ENCODE data around the gene ENDOV. TPM values are rescaled to one million over a fixed set of nuclear protein-coding genes. Genes with fewer than 3 reads are reported as not detected.

The ENDOV gene
- total RNA-seq, 2 experiments from 2014 or later, result 16.8 to 18.1 TPM

- intact Hi-C loops (cut with micrococcal nuclease), result no loop called here
- Mint-ChIP-seq H3K36me3 (ENCODE audit: low read depth) (no peaks in the 10 kb centered on the region), H3K4me3 (no peak overlapping the region), H3K27me3 (peaks cover 45% of the 10 kb centered on the region), H3K4me1 (ENCODE audit: low read depth) (no peaks in the 10 kb centered on the region), H3K27ac (no peak overlapping the region), H3K9me3 (no peaks in the 10 kb centered on the region)
- ATAC-seq (no peak), DNase-seq (no peak)
- POLR2A ChIA-PET, result interaction anchor here (0.5 kb wide), 1 partner anchor 1973 kb away, joined by 4 read pairs; no protein-coding TSS in a partner anchor
- CTCF ChIA-PET, result interaction anchor here (2.0 kb wide), 1 partner anchor 93 kb away, joined by 4 read pairs; no protein-coding TSS in a partner anchor
- TF ChIP-seq CTCF (IDR thresholded peaks at IDR 0.05), result no peak
These were observed 67.8 kb downstream of the ENDOV start for GRCh38 chr17:80482555-80483308.

- ATAC-seq (no peak), DNase-seq (no peak)
- Mint-ChIP-seq H3K9me3 (no peaks in the 10 kb centered on the region), H3K4me3 (no peak overlapping the region), H3K4me1 (ENCODE audit: low read depth) (no peaks in the 10 kb centered on the region), H3K27me3 (peaks cover 29% of the 10 kb centered on the region), H3K27ac (no peak overlapping the region), H3K36me3 (ENCODE audit: low read depth) (no peaks in the 10 kb centered on the region)
- CTCF ChIA-PET, result no interaction called here
- POLR2A ChIA-PET, result no interaction called here
- intact Hi-C loops (cut with micrococcal nuclease), result no loop called here
- no peak for TF ChIP-seq CTCF (IDR thresholded peaks at IDR 0.05)
These were observed 70.9 kb downstream of the ENDOV start for GRCh38 chr17:80485846-80486245.

- H3K27me3 Mint-ChIP-seq, result peaks cover 25% of the 10 kb centered on the region
- H3K4me3 Mint-ChIP-seq, result no peak overlapping the region
- ATAC-seq, result no peak
- intact Hi-C loops (cut with micrococcal nuclease), result no loop called here
- no peaks in the 10 kb centered on the region for H3K4me1 Mint-ChIP-seq (ENCODE audit: low read depth)
- no peak for TF ChIP-seq CTCF (IDR thresholded peaks at IDR 0.05)
- H3K27ac Mint-ChIP-seq, result no peak overlapping the region
- no peak for DNase-seq
- ChIA-PET CTCF (interaction anchor here (0.7 kb wide), 1 partner anchor 10 kb away, joined by 3 read pairs; no protein-coding TSS in a partner anchor), POLR2A (interaction anchor here (0.6 kb wide), 1 partner anchor 268 kb away, joined by 3 read pairs; no protein-coding TSS in a partner anchor)
- H3K36me3 Mint-ChIP-seq (ENCODE audit: low read depth), result no peaks in the 10 kb centered on the region
- no peaks in the 10 kb centered on the region for H3K9me3 Mint-ChIP-seq
These were observed 71.7 kb downstream of the ENDOV start for GRCh38 chr17:80486692-80487091.

- no peak for TF ChIP-seq CTCF (IDR thresholded peaks at IDR 0.05)
- ChIA-PET CTCF (no interaction called here), POLR2A (no interaction called here)
- Mint-ChIP-seq H3K9me3 (no peaks in the 10 kb centered on the region), H3K4me1 (ENCODE audit: low read depth) (no peaks in the 10 kb centered on the region), H3K36me3 (ENCODE audit: low read depth) (no peaks in the 10 kb centered on the region), H3K27ac (no peak overlapping the region), H3K27me3 (peaks cover 24% of the 10 kb centered on the region), H3K4me3 (no peak overlapping the region)
- no peak for DNase-seq
- intact Hi-C loops (cut with micrococcal nuclease), result no loop called here
- no peak for ATAC-seq
These were observed 72.5 kb downstream of the ENDOV start for GRCh38 chr17:80487511-80487910.

Small RNA genes within 50 kb of the gene (microRNA-seq; reads per million reads assigned to microRNA genes)
- gene MIR4730 (ENCODE audit: borderline microRNAs expressed, borderline replicate concordance), result not detected

Other genes starting within 250 kb of the ENDOV start
- gene CARD14, start 245.1 kb upstream of the ENDOV start, total RNA-seq, result under 1 TPM; 0.11 to 0.50 TPM
- gene SGSH, start 194.8 kb upstream of the ENDOV start, total RNA-seq, result 1 to 10 TPM; 7.8 to 8.3 TPM
- 1 to 10 TPM; 1.6 to 1.7 TPM for gene SLC26A11, start 194.7 kb upstream of the ENDOV start, total RNA-seq
- gene RNF213, start 154.3 kb upstream of the ENDOV start, total RNA-seq, result 100 to 1,000 TPM; 131 to 142 TPM
- gene NPTX1, start 61.4 kb downstream of the ENDOV start, total RNA-seq, result 1 to 10 TPM; 3.4 to 5.1 TPM
- 10 to 100 TPM; 45.3 to 49.1 TPM for gene RPTOR, start 129.7 kb downstream of the ENDOV start, total RNA-seq

Measured in activated CD8-positive, alpha-beta T cell treated with anti-CD3 and anti-CD28 coated beads for 36 hours (primary cell).